Choroid plexus epithelial cell (primary cell): ENCODE results near the gene GPR3.

Experiments
- DNase-seq: peaks from one replicate; pipeline ENCODE4 v3.0.0-alpha.2; 2010; ENCODE audit warnings: low read depth
- H3K4me3 ChIP-seq: 2 replicates; pipeline ENCODE4 v1.5.1; 2011; ENCODE audit warnings: low read depth, mild to moderate bottlenecking, control low read depth, low read length, moderate library complexity
- CTCF ChIP-seq: conservative IDR thresholded peaks from 2 replicates; pipeline ENCODE4 v1.5.1; 2011; ENCODE audit warnings: low read depth, mild to moderate bottlenecking, control low read depth, inconsistent platforms, low read length, moderate library complexity

Gene GPR3

GRCh38 chr1:27397749-27398148 is 5.3 kb downstream of the GPR3 start:
- no peak for DNase-seq
- TF ChIP-seq CTCF = no peak
- H3K4me3 ChIP-seq = no peak overlapping the region

- no peak for DNase-seq
- TF ChIP-seq CTCF = no peak
- no peak overlapping the region for H3K4me3 ChIP-seq
Measured at GRCh38 chr1:27398405-27399149, 6.2 kb downstream of the GPR3 start.

- no peak for TF ChIP-seq CTCF
- no peak for DNase-seq
- H3K4me3 ChIP-seq = no peak overlapping the region
Measured at GRCh38 chr1:27399251-27400025, 7.0 kb downstream of the GPR3 start.

- no peak for DNase-seq
- TF ChIP-seq CTCF = no peak
Measured at GRCh38 chr1:27400082-27400962, 7.9 kb downstream of the GPR3 start.

GRCh38 chr1:27400963-27401341 is 8.5 kb downstream of the GPR3 start:
- no peak for DNase-seq
- no peak for TF ChIP-seq CTCF
- no peak overlapping the region for H3K4me3 ChIP-seq

More at GRCh38 chr1:27400082-27400962, 7.9 kb downstream of the GPR3 start:
- H3K4me3 ChIP-seq = no peak overlapping the region

- DNase-seq = peak; percentile 74
- peak; percentile 71 for TF ChIP-seq CTCF
- H3K4me3 ChIP-seq = no peak overlapping the region
Measured at GRCh38 chr1:27402349-27402754, 9.9 kb downstream of the GPR3 start.
